Measurements from ENCODE around the gene MYH7. TPM values are rescaled to one million over a fixed set of nuclear protein-coding genes. Genes with fewer than 3 reads are reported as not detected.

MYH7 gene
- total RNA-seq, 1 experiment from 2014 or later, result not detected

- TF ChIP-seq ERG (CRISPR knock-in tag; IDR thresholded peaks at IDR 0.05) (no peak), ELF4 (CRISPR knock-in tag; IDR thresholded peaks at IDR 0.05; ENCODE audit: low read depth) (no peak)
Measured at GRCh38 chr14:23381871-23382270, 53.6 kb downstream of the MYH7 start (continued).

- ChIA-PET POLR2A (interaction anchor here (1.7 kb wide), 1 partner anchor 54 kb away, joined by 8 read pairs; no protein-coding TSS in a partner anchor), CTCF (interaction anchor here (0.9 to 6.4 kb wide), 31 partner anchors 8 to 312 kb away, joined by 3 to 95 read pairs (median 12); partner anchors contain the start of genes ACIN1, BCL2L2, C14orf119 and EFS)
- Mint-ChIP-seq H3K9me3 (no peaks in the 10 kb centered on the region), H3K27ac (no peak overlapping the region), H3K4me3 (no peak overlapping the region), H3K4me1 (peaks cover 10% of the 10 kb centered on the region), H3K36me3 (no peaks in the 10 kb centered on the region), H3K27me3 (ENCODE audit: low read depth) (peaks cover 54% of the 10 kb centered on the region)
- ATAC-seq (no peak), DNase-seq (ENCODE audit: low spot score) (no peak)
- TF ChIP-seq SOX15 (CRISPR knock-in tag; IDR thresholded peaks at IDR 0.05) (no peak), ZMAT4 (CRISPR knock-in tag; IDR thresholded peaks at IDR 0.05) (no peak), IRF2 (CRISPR knock-in tag; IDR thresholded peaks at IDR 0.05; ENCODE audit: borderline replicate concordance, low read depth) (no peak), ATF3 (CRISPR knock-in tag; conservative IDR thresholded peaks at IDR 0.05) (no peak), CREB1 (CRISPR knock-in tag; IDR thresholded peaks at IDR 0.05) (no peak), NR1H2 (CRISPR knock-in tag; IDR thresholded peaks at IDR 0.05) (no peak), ZNF263 (CRISPR knock-in tag; IDR thresholded peaks at IDR 0.05; ENCODE audit: low read depth) (no peak), ETV6 (CRISPR knock-in tag; IDR thresholded peaks at IDR 0.05) (no peak), ELF4 (CRISPR knock-in tag; IDR thresholded peaks at IDR 0.05; ENCODE audit: low read depth) (no peak), ZNF396 (CRISPR knock-in tag; IDR thresholded peaks at IDR 0.05; ENCODE audit: borderline replicate concordance) (no peak), RORB (CRISPR knock-in tag; IDR thresholded peaks at IDR 0.05) (no peak)
- TF ChIP-seq, protein P1, sequence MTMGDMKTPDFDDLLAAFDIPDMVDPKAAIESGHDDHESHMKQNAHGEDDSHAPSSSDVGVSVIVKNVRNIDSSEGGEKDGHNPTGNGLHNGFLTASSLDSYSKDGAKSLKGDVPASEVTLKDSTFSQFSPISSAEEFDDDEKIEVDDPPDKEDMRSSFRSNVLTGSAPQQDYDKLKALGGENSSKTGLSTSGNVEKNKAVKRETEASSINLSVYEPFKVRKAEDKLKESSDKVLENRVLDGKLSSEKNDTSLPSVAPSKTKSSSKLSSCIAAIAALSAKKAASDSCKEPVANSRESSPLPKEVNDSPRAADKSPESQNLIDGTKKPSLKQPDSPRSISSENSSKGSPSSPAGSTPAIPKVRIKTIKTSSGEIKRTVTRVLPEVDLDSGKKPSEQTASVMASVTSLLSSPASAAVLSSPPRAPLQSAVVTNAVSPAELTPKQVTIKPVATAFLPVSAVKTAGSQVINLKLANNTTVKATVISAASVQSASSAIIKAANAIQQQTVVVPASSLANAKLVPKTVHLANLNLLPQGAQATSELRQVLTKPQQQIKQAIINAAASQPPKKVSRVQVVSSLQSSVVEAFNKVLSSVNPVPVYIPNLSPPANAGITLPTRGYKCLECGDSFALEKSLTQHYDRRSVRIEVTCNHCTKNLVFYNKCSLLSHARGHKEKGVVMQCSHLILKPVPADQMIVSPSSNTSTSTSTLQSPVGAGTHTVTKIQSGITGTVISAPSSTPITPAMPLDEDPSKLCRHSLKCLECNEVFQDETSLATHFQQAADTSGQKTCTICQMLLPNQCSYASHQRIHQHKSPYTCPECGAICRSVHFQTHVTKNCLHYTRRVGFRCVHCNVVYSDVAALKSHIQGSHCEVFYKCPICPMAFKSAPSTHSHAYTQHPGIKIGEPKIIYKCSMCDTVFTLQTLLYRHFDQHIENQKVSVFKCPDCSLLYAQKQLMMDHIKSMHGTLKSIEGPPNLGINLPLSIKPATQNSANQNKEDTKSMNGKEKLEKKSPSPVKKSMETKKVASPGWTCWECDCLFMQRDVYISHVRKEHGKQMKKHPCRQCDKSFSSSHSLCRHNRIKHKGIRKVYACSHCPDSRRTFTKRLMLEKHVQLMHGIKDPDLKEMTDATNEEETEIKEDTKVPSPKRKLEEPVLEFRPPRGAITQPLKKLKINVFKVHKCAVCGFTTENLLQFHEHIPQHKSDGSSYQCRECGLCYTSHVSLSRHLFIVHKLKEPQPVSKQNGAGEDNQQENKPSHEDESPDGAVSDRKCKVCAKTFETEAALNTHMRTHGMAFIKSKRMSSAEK (CRISPR knock-in tag; IDR thresholded peaks at IDR 0.05; ENCODE audit: borderline replicate concordance), result no peak
- TF ChIP-seq, protein P2, sequence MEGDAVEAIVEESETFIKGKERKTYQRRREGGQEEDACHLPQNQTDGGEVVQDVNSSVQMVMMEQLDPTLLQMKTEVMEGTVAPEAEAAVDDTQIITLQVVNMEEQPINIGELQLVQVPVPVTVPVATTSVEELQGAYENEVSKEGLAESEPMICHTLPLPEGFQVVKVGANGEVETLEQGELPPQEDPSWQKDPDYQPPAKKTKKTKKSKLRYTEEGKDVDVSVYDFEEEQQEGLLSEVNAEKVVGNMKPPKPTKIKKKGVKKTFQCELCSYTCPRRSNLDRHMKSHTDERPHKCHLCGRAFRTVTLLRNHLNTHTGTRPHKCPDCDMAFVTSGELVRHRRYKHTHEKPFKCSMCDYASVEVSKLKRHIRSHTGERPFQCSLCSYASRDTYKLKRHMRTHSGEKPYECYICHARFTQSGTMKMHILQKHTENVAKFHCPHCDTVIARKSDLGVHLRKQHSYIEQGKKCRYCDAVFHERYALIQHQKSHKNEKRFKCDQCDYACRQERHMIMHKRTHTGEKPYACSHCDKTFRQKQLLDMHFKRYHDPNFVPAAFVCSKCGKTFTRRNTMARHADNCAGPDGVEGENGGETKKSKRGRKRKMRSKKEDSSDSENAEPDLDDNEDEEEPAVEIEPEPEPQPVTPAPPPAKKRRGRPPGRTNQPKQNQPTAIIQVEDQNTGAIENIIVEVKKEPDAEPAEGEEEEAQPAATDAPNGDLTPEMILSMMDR (IDR thresholded peaks at IDR 0.05), result no peak
Measured at GRCh38 chr14:23380976-23381375, 54.5 kb downstream of the MYH7 start.

- Mint-ChIP-seq H3K27ac (no peak overlapping the region), H3K9me3 (no peaks in the 10 kb centered on the region), H3K27me3 (ENCODE audit: low read depth) (peaks cover 54% of the 10 kb centered on the region), H3K4me1 (peaks cover 11% of the 10 kb centered on the region), H3K4me3 (no peak overlapping the region), H3K36me3 (no peaks in the 10 kb centered on the region)
- ChIA-PET POLR2A (interaction anchor here (0.7 to 1.7 kb wide), 7 partner anchors 14 to 78 kb away, joined by 3 to 8 read pairs (median 4); partner anchors contain the start of genes PABPN1 and PPP1R3E), CTCF (interaction anchor here (0.6 to 6.4 kb wide), 67 partner anchors 9 to 386 kb away, joined by 3 to 95 read pairs (median 6); partner anchors contain the start of genes ACIN1, BCL2L2, C14orf119 and EFS)
- ATAC-seq (no peak), DNase-seq (ENCODE audit: low spot score) (no peak)
- TF ChIP-seq OVOL2 (CRISPR knock-in tag; IDR thresholded peaks at IDR 0.05; ENCODE audit: borderline replicate concordance) (no peak), GRHL2 (CRISPR knock-in tag; IDR thresholded peaks at IDR 0.05; ENCODE audit: insufficient replicate concordance, severe bottlenecking) (no peak), ETV6 (CRISPR knock-in tag; IDR thresholded peaks at IDR 0.05) (no peak), FOXJ3 (CRISPR knock-in tag; IDR thresholded peaks at IDR 0.05; ENCODE audit: borderline replicate concordance) (no peak), TEAD4 (CRISPR knock-in tag; IDR thresholded peaks at IDR 0.05) (no peak), HMGXB4 (CRISPR knock-in tag; IDR thresholded peaks at IDR 0.05) (no peak)
Measured at GRCh38 chr14:23380197-23380914, 55.1 kb downstream of the MYH7 start.

Data from WTC11 (cell line).